ENCODE results near the gene TEDC1. TPM values are rescaled to one million over a fixed set of nuclear protein-coding genes. Genes with fewer than 3 reads are reported as not detected.

Gene TEDC1
- total RNA-seq, 1 experiment from 2014 or later = 17.6 TPM

DNA sequence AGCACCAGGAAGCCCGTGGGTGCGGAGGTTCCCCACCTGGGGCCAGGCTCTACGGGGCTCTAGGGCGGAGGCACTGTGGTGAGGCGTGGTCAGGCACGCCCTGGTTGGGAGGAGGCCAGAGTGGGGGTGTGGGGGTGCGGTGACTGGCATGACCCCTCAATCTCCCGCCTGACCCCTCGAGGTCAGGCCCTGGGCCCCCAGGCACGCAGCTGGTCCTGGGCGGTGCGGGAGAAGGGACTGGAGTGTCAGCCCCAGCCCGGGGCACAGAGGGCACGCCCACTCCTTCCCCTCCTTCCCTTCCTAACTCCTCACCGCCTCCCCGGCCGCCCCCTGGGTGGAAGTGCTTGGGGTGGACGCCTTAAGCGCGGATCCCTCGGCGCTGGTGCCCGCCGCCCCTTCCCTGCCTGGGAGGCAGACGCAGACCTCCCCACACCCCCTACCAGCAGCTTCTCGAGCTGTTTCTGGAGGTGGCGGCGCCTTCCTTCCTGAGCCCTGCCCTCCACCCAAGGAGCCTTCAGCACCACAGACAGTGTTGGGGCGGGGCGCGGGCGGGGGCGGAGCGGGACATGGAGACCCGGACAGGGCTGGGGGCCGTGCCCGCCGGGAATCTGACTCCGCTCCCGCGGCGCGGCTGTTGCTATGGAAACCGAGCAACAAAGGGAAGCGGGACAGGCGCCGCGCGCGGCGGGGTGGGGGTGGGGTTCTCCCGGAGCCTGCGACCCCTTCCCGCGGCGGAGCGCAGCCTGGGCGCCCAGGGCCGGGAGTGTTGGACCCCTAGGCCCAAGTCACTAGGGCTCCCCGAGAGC lies 17.2 kb upstream of the TEDC1 start:
- H3K27ac Mint-ChIP-seq (ENCODE audit: low read depth, unreplicated experiment) = peak overlapping the region; percentile 66
- intact Hi-C loops (cut with micrococcal nuclease) = no loop called here

DNA sequence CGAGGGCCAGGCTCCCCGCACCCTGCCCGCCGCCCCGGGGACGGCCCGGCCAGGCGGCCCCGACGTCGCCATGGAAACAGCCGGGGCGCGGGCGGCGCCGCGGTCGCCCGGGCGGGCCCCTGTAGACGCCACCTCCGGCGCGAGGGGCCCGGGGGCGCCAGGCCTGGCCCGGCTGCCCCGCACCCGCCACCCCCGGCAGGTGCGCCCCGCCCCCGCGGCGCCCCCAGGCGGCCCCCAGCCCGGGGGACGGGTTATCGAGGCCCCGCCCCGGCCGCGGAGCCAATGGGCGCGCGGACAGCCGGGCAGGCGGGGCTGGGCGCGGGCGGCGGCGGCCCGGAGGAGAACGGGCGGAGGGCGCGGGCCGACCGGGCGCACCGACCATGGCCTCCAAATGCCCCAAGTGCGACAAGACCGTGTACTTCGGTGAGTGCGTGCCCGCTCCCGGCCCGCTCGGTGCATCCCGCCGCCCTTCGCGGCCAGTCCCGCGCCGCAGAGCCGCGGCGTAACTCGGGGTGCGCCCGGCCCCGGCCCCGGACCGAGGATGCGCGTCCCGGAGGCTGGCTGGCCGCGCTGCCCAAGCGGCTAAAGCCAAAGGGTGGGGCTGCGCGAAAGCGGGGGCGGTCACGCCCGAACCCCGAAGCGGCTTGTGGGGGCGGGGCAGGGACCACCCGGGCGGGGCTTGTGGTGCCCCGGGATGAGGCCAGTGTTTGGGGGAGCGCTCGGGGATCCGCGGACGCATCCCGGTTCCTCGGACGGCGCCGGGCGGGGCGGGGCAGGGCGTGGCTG lies 16.4 kb upstream of the TEDC1 start, which contains the start of gene CRIP2:
TSS of gene CRIP2 (plus strand) at position 339 of the 786 bp plus-strand sequence. CDS start at position 381, 42 bp downstream.
- Mint-ChIP-seq H3K27me3 (ENCODE audit: insufficient read depth, unreplicated experiment) (no peaks in the 10 kb centered on the region), H3K4me1 (ENCODE audit: insufficient read depth, unreplicated experiment) (peaks cover 9% of the 10 kb centered on the region), H3K9me3 (ENCODE audit: unreplicated experiment) (no peaks in the 10 kb centered on the region), H3K36me3 (ENCODE audit: insufficient read depth, unreplicated experiment) (peaks cover 5% of the 10 kb centered on the region), H3K27ac (ENCODE audit: low read depth, unreplicated experiment) (peak within 1 kb of the TSS; percentile 66), H3K4me3 (ENCODE audit: unreplicated experiment) (peak within 1 kb of the TSS; percentile 73)
- CTCF ChIA-PET = interaction anchor here (1.3 kb wide), 1 partner anchor 50 kb away, joined by 3 read pairs; no protein-coding TSS in a partner anchor
- intact Hi-C loops (cut with micrococcal nuclease) = no loop called here
- DNase-seq (ENCODE audit: unreplicated experiment) = peak; percentile 38
- POLR2A ChIA-PET = interaction anchor here (1.6 kb wide), 1 partner anchor 15 kb away, joined by 6 read pairs; no protein-coding TSS in a partner anchor
- TF ChIP-seq, protein P1, sequence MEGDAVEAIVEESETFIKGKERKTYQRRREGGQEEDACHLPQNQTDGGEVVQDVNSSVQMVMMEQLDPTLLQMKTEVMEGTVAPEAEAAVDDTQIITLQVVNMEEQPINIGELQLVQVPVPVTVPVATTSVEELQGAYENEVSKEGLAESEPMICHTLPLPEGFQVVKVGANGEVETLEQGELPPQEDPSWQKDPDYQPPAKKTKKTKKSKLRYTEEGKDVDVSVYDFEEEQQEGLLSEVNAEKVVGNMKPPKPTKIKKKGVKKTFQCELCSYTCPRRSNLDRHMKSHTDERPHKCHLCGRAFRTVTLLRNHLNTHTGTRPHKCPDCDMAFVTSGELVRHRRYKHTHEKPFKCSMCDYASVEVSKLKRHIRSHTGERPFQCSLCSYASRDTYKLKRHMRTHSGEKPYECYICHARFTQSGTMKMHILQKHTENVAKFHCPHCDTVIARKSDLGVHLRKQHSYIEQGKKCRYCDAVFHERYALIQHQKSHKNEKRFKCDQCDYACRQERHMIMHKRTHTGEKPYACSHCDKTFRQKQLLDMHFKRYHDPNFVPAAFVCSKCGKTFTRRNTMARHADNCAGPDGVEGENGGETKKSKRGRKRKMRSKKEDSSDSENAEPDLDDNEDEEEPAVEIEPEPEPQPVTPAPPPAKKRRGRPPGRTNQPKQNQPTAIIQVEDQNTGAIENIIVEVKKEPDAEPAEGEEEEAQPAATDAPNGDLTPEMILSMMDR (IDR thresholded peaks at IDR 0.05; ENCODE audit: unreplicated experiment) = no peak
- BruUV-seq (replicated peaks) = no TSS peak

More for the DNA sequence above, 17.2 kb upstream of the TEDC1 start:
- POLR2A ChIA-PET = interaction anchor here (0.7 to 2.7 kb wide), 3 partner anchors 8 to 291 kb away, joined by 3 to 12 read pairs (median 6); no protein-coding TSS in a partner anchor
- H3K36me3 Mint-ChIP-seq (ENCODE audit: insufficient read depth, unreplicated experiment) = peaks cover 7% of the 10 kb centered on the region
- H3K9me3 Mint-ChIP-seq (ENCODE audit: unreplicated experiment) = no peaks in the 10 kb centered on the region
- no peaks in the 10 kb centered on the region for H3K27me3 Mint-ChIP-seq (ENCODE audit: insufficient read depth, unreplicated experiment)
- no TSS peak for BruUV-seq (replicated peaks)
- H3K4me3 Mint-ChIP-seq (ENCODE audit: unreplicated experiment) = peak overlapping the region; percentile 73
- peak; percentile 87 for DNase-seq (ENCODE audit: unreplicated experiment)
- peaks cover 9% of the 10 kb centered on the region for H3K4me1 Mint-ChIP-seq (ENCODE audit: insufficient read depth, unreplicated experiment)
- TF ChIP-seq, protein P1 (IDR thresholded peaks at IDR 0.05; ENCODE audit: unreplicated experiment) = no peak
- CTCF ChIA-PET = interaction anchor here (0.6 to 2.7 kb wide), 6 partner anchors 12 to 495 kb away, joined by 3 to 16 read pairs (median 3); no protein-coding TSS in a partner anchor

DNA sequence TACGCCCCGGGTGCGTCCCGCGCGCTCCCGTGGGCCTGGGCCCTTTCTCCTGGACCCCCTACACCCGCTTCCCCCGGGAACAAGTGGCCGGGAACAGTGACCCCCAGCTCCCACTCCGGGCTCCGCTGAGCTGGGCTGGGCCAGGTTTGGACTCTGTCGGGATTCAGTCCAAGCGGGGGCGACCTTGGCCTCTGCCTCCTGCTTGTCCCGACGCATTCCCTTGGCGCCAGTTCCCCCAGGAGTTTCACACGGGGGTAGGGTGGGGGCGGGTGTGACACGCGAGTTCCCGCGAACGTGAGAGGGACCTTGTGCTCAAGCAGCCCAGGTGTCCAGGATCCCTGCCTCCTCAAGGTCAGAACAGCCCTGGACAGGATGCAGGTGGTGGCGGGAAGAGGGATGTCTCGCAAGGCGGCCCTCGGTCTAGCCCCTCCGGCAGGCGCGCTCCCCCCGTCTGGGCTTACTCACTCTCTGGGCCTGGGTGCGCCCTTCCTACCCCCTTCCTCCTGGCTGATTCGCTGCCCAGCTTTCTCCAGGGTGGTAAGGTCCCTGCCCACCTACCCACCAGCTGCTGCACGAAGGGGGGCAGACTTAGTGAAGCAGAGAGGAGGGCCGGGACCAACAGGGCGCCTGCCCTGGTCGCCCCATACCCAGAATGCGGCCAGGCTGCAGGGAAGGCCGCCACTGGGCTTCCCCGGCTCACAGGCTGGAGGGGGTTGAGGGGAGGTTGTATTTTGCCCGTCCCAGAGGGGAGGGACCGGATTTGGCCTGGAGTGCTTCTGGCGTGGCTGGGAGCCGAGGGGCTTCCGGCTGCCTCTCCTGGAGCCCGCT lies 15.6 kb upstream of the TEDC1 start:
- peak; percentile 66 for DNase-seq (ENCODE audit: unreplicated experiment)
- TF ChIP-seq, protein P1 (IDR thresholded peaks at IDR 0.05; ENCODE audit: unreplicated experiment) = no peak
- intact Hi-C loops (cut with micrococcal nuclease) = no loop called here
- Mint-ChIP-seq H3K36me3 (ENCODE audit: insufficient read depth, unreplicated experiment) (no peaks in the 10 kb centered on the region), H3K4me3 (ENCODE audit: unreplicated experiment) (peak overlapping the region; percentile 64), H3K27ac (ENCODE audit: low read depth, unreplicated experiment) (no peak overlapping the region), H3K4me1 (ENCODE audit: insufficient read depth, unreplicated experiment) (peaks cover 9% of the 10 kb centered on the region), H3K9me3 (ENCODE audit: unreplicated experiment) (no peaks in the 10 kb centered on the region), H3K27me3 (ENCODE audit: insufficient read depth, unreplicated experiment) (no peaks in the 10 kb centered on the region)
- CTCF ChIA-PET = interaction anchor here (0.6 kb wide), 1 partner anchor 37 kb away, joined by 3 read pairs; no protein-coding TSS in a partner anchor
- POLR2A ChIA-PET = no interaction called here
- no TSS peak for BruUV-seq (replicated peaks)
